GM21367 (cell line): Measurements from ENCODE around the gene UGGT2.
A peak's percentile ranks its signal among the peaks of the same experiment; 100 is the strongest.
"Not testable (repeated sequence)": the region's sequence is repeated elsewhere in the genome, so short reads cannot be mapped to it uniquely, and the experiment has no call there.

Experiments used
- ATAC-seq: cut with Tn5 transposase; IDR thresholded peaks from one replicate; pipeline ENCODE4 v1.9.1; 2021; ENCODE audit not compliant: unreplicated experiment

Gene UGGT2

DNA sequence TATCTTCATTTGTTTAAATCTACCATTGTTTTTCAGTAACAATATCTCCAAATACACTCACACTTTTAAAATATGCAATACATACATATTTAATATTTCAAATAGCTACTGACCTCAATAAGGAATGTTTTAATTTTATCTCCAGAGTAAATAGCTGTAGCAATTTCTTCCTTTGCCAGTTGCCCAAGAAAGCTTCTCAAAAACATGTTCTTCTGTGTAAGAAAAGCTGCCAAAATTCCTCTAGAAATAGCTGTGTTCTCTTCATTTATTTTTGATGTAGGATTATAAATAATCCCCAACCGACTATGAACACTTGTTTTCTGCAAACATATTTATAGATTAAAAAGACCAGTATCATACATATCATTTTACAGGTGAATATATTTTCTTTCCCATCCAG, 150.5 kb downstream of the UGGT2 start:
- ATAC-seq = no peak

DNA sequence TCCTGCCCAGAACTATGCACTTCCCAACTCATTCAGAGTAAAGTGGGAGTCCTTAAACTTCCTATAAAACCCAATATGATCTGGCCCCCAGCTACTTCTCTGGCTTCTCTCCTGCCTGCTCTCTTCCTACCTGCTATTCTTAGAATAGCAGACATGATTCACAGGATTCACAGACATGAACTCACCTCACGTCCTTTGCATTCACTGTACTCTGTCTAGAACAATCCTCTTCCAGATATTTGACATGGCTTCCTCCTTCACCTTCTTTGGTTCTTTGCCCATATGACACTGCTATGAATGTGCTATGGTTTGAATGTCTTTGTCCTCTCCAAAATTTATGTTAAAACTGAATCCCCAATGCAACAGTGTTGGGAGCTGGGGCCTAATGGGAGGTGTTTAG, 154.9 kb downstream of the UGGT2 start:
- no peak for ATAC-seq

DNA sequence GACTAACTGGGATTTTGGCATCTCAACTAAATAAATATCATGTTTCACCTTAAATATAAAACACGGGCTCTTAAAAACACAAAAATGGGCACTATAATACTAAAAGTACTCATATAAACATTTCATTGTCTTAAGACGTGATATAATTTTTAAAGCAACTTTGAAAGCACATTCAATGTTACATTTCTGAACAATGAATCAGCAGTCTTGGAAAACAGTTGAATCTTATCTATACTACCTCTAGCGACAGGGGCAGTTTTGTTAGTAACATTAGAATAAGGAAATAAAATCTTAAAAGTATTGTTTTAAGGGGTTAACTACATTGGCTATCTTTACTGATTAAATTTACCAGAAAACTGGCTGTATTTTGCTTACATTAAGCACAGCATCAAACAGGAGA, 156.9 kb downstream of the UGGT2 start:
- ATAC-seq = no peak

DNA sequence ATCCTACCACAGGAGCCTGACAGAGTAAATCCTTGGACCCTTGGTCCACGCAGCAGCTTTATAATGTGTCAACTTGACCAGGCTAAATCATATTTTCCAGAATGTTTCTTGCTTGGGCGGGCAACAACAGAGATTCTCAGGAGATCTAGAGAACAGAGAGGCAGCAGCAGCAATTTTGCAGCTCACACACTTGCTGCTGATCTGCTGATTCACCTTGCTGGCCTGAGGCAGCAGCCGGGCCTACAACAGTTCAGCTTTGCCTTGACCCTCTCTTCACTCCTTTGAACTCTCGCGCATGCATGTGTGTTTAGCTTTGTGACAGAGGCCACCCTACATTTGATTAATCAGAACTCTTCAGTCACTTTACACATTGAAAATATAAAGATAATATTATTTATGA, 159.3 kb downstream of the UGGT2 start:
- no peak for ATAC-seq

DNA sequence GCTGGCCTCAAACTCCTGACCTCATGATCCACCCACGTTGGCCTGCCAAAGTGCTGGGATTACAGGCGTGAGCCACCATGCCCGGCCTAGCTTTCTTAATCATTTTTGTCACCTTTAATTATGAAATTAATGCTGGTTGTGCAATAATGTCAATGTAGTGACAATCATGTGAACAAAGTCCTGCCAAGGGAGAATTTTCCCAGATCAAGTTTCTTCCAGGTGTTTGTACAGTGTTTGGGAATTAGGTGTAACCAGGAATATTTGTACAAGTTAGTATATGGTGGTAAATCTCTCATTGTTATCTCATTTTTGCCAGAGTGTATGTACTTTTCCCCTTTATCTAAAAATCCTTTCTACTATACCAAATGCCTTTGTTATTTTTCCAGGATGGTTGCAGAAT, 171.1 kb downstream of the UGGT2 start:
- ATAC-seq = no peak

DNA sequence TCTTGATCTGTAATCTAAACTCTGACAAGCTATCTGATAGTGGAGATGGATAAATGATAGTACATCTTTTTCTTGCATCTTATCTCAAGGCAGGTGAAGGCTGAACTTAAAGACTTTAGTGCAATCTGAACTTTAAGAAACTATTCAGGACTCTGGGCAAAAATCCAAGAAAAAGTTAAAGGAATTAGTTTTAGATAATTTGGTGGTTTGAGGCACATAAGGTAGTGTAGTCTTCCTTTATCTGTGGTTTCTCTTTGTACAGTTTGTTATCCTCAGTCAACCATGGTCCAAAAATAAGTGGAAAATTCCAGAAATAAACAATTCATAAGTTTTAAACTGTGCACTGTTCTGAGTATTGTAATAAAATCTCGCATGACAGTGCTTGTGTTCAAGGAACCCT, 172.9 kb downstream of the UGGT2 start:
- no peak for ATAC-seq

DNA sequence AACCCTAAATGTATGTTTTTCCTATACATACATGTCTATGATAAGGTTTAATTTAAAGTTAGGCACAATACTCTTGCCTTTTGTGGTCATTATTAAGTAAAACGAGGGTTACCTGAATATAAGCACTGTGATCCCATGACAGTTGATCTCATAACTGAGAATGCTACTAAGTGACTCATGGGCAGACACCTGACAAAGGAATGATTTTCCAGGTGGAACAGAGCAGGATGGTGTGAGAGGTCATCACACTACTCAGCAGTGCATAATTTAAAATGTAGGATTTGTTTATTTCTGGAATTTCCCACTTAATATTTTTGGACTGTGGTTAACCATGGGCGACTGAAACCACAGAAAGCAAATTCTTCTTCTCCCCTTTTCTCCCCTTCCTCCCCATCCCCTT, 178.9 kb downstream of the UGGT2 start:
- ATAC-seq = no peak

DNA sequence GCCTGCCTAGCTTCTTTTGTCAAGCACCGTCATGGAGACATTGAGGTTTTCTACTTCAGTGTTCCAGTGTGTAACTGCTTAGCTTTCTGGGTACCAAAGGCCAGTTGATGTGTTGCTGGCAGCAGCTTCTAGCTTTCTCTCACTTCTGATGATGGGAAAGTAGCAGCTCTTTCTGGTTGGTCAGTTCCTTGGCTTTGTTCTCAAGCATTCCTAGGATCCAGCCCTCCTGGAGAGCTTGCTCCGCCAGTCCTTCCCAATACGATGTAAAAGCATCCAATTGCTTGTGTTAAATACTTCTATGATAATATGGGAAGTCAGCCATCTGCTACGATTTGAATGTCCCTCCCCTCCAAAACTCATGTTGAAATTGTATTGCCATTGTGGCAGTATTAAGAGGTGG, 182.8 kb downstream of the UGGT2 start:
- ATAC-seq = no peak

DNA sequence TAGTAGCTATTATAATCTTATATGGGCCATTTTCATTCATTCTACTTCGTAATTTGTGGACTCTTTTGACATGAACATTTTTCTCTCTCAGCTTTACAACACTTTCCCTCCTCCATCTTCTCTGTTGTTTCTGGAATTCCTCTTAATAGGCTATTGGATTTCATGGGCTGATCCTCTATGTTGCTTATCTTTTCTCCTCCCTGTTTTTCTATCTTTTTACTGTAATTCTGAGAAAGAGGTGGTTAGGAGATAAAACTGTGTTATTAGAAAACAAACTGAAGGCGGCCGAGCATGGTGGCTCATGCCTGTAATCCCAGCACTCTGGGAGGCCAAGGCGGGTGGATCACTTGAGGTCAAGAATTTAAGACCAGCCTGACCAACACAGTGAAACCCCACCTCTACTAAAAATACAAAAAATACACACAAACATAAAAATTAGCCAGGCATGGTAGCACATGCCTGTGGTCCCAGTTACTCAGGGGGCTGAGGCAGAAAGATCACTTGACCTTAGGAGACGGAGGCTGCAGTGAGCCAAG, 188.1 kb downstream of the UGGT2 start:
- no peak for ATAC-seq

DNA sequence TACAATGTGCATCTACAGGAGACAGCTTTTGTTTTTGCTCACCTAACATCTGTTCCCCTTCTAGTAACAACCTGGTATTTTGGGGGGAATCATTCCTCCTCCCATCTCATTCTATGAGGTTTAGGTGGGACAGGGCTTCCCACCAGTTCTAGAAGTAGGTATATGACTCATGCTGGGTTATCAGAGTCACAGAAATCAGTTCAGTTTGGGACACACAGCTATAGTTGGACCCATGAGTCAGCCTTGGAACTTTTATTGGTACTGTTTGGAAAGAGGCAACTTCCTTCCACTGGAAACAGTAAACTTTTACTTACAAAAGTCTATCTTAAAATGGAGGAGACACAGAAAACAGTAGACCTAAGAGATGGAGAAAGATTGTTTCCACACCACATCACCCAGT, 190.8 kb downstream of the UGGT2 start:
- no peak for ATAC-seq

DNA sequence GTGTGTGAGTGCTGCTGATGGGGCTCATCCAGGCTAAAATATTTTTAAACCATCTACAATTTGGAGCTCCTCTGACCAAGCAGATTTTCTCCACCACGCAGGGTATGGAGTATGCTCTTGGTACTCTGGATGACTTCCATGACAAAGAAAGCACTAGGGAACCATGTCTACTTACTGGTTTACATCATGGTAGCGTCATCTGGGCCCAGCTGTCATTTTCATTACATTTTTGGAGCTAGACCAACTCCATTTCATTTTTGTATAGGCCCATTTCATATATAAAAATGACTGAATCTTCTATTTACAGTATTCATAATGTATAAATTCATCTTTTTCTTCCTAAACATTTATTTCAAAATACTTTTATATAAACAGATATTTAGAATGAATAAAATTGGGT, 191.9 kb downstream of the UGGT2 start:
- no peak for ATAC-seq

DNA sequence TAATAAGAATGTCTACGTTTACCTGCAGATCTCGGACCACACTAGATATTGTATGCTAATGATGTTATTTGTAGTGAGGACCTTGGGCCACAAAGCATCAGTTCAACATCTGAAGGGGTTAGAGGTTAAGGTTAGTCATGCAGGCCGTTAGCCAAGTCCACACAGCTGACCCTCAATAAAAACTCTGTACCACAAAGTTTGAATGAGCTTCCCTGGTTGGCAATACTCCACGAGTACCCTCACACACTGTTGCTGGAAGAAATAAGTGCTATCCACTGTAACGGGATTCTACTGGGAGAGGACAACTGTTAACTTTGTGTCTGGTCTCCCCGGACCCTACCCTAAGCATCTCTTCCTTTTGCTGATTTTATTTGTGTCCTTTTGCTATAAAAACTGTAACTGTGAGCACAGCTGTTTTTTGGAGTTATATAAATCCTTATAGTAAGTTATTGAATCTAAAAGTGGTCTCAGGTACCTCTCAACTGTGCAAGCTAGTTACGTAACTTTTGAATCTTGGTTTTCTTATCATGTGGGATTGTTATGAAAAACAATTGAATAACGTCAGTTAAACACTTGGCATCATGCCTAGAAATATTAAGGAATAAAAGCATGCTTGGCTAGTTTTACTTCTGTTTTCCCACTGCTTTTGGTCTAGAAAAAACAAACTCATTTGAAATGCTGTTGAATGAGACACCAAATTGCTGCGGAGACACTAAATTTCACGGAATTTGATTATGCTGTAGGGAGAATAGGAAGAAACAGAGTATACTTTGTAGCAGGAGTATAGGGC, 194.7 kb downstream of the UGGT2 start:
- no peak for ATAC-seq

DNA sequence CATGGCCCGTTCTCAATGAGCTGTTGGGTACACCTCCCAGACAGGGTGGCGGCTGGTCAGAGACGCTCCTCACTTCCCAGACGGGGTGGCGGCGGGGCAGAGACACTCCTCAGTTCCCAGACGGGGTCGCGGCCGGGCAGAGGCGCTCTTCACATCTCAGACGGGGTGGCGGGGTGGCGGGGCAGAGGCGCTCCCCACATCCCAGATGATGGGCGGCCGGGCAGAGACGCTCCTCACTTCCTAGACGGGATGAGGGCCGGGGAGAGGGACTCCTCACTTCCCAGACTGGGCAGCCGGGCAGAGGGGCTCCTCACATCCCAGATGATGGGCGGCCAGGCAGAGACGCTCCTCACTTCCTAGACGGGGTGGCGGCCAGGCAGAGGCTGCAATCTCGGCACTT, 207.5 kb downstream of the UGGT2 start:
- ATAC-seq = not testable (repeated sequence)

DNA sequence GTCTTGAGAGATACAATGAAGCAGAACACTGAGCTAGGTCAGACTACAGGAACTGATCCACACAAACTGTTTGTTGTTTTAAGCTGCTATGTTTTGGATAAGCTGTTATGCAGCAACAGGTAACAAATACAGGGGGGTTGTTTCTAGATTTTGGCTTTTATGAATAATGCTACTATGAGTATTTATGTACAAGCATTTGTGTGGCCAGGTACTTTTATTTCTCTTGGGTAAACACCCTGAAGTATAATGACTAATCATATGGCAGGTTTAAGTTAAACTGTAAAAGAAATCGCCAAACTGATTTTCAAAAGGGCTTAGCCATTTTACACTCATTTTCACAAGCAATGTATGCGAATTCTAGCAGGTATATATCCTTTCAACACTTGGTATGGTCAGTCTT, 210.3 kb downstream of the UGGT2 start:
- no peak for ATAC-seq

DNA sequence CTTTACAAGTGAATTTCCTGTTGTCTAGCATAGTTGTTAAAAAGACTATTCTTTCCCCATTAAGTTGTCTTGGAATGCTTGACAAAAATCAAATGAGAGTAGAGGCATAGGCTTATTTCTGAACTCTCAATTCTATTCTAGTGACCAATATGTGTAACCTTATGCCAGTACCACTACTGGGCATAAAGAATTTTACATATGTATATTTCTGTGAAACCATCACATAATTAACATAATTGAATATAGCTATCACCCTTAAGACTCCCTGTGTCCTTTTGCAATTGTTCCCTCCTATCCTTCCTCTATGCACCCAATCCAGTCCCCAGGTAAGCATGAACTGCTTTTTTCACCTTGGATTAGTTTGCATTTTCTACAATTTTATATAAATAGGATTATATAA, 211.3 kb downstream of the UGGT2 start:
- ATAC-seq = no peak

DNA sequence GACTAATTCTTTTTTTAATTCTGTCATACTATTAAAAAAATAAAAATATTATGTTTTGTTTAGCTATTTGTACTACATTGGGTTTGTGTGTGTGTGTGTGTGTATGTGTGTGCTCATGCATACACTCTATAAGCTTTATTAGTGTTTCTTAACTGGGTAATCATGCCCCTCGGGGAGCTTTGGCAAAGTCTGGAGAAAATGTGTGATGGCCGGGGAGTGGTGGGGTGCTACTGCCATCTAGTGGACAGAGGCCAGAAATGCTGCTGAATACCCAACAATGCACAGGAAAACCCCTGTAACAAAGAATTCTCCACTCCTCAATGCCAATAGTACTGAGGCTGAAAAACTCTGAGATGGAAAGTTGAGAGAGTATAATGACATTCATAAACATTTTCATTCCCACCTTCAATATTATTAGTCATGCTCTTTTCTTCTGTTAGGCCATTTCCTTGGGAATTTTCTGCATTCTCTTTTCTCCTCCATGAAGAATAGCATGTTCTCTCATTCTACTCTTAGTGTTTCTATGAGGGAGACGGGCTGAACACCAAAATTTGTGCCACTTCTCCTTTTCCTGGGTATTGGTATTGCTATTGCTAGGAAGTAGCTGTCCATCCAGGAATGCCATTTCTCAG, 219.0 kb downstream of the UGGT2 start:
- peak; percentile 86 for ATAC-seq

DNA sequence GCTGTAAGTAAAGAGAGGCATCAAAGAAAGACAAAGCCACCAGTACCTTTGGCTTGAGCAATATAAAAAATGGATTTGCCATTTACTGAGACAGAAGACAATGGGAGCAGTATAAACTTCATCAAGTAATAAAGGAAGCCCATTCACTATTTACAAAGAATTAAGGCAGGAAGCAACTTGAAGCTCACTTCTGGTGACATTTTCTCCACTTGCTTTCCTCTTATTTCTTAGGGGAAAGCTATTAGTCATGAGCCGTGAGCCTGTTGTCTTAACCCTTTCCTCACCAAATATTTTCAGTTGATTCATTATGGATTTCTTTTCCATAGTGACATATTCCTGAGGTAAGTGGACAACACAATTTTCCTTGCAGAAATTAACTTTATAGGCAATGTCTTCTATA, 219.5 kb downstream of the UGGT2 start:
- ATAC-seq = no peak

DNA sequence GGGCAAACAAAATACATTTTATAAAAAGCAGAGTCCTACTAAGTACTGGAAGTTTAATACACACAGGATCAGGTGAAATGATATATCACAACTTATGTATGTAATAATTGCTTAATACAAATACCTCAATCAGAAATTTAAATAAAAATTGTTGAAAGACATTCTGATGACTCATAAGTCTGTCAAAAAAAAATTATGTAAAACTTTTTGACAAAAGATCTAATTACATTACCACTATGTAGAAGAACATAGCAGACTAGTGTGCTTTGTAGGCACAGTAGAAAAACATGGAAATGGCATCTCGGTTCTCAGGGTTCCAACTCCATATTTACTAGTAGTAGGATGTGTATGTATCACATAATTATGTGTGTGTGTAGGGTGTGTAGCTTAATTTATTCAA, 220.1 kb downstream of the UGGT2 start:
- ATAC-seq = no peak

DNA sequence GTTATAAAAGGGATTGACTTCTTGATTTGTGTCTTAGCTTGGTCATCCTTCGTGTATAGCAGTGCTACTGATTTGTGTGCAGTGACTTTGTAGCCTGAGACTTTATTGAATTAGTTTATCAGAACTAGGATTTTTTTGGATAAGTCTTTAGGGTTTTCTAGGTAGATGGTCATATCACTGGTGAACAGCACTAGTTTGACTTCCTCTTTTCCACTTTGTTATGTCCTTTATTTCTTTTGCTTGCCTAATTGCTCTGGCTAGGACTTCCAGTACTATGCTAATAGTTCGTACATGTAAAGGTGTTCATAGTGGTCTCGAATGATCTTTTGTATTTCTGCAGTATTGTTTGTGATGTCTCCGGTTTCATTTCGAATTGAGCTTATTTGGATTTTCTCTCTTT, 230.9 kb downstream of the UGGT2 start:
- no peak for ATAC-seq

DNA sequence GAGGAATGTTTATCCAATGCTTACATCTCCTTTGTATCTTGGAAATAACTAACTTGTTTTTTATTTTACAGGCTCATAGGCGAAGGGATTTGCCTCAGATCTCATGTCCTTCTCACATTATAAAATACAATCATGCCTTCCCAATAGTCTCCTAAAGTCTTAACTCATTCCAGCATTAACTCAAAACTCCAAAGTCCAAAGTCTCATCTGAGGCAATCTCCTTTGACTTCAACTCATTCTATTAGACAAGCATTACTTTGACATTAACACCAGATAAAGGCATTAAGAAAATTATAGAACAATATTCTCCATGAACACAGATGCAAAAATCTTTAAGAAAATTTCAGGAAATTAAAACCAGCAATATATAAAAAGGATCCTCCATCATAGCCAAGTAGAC, 238.7 kb downstream of the UGGT2 start:
- no peak for ATAC-seq

DNA sequence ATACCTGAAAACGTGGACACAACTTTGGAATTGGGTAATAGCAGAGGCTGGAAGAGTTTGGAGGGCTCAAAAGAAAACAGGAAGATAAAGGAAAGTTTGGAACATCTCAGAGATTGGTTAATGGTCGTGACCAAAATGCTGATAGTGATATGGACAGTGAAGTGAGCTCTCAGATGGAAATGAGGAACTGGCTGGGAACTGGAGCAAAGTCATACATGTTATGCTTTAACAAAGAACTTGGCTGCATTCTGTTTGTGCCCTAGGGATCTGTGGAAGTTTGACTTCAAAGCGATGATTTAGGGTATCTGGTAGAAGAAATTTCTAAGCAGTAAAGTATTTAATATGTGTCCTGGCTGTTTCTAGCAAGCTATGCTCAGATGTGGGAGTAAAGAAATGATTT, 240.1 kb downstream of the UGGT2 start:
- ATAC-seq = no peak

DNA sequence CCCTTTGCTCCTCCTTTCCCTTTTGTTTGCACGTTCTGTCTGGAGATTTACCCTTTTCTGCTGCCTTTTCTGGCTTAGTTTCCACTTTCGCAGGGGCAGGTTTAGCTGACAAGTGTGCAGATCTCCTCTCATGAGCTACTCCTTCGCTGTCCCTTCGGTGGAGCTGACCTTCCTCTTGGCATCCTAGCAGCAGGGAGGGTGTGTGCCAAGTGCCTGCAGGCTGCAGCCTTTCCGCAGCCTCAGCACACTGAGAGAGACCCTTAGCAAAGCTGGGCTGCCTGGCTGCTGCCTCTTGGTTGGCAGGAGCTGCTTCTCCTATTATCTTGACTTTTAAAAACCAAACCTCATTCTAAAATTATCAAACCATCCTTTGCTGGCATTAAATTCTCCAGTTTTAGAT, 243.8 kb downstream of the UGGT2 start:
- no peak for ATAC-seq

DNA sequence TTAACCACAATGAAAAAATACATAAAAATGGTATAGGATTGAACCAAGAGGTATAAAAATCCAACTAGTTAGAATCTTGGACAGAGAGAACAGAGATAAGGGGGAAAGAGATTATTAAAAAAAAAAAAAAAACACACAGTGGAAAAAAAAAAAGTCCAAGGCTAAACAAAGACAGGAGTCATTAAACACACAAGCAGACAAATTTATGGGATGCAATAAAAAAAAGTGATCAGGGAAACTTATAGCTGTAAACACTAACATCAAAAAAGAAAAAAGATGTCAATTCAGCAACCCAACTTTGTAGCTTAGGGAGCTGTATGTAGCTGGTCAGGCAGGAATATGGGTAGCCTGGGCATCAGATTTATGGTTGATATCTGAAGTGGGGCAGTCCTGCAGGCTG, 247.3 kb downstream of the UGGT2 start:
- ATAC-seq = no peak
